Cardiac muscle cell (in vitro differentiated cells and primary cell): ENCODE measurements around the gene GJE1. TPM values are rescaled to one million over a fixed set of nuclear protein-coding genes. Genes with fewer than 3 reads are reported as not detected.
A peak's percentile ranks its signal among the peaks of the same experiment; 100 is the strongest.

Experiments
- DNase-seq, 2 donors: peaks; one replicate each; pipeline versions ENCODE4 v3.0.0 to v3.0.0-alpha.2; 2010 to 2017; ENCODE audit warnings: low read depth in 1 of 2, low spot score in 1 of 2
- H3K27ac ChIP-seq: fragments of 200-600 bp; sonication (generic); 2 replicates; pipeline ENCODE4 v1.5.1; 2016
- H3K27me3 ChIP-seq: fragments of 200-600 bp; sonication (generic); 2 replicates; pipeline ENCODE4 v1.6.0; 2016; ENCODE audit warnings: control low read depth
- H3K36me3 ChIP-seq: fragments of 200-600 bp; sonication (generic); 2 replicates; pipeline ENCODE4 v1.5.1; 2016; ENCODE audit warnings: control low read depth
- H3K4me1 ChIP-seq: fragments of 200-600 bp; sonication (generic); 2 replicates; pipeline ENCODE4 v1.8.1; 2017; ENCODE audit warnings: low read depth, mild to moderate bottlenecking, mixed run types
- H3K4me3 ChIP-seq: fragments of 200-600 bp; sonication (generic); 2 replicates; pipeline ENCODE4 v1.5.1; 2016; ENCODE audit warnings: mild to moderate bottlenecking
- H3K9me3 ChIP-seq: fragments of 200-600 bp; sonication (generic); 2 replicates; pipeline ENCODE4 v1.5.1; 2017; ENCODE audit warnings: low read depth, mild to moderate bottlenecking, control low read depth
- CTCF ChIP-seq: IDR thresholded peaks from 2 replicates; pipeline ENCODE4 v1.5.1; 2012; ENCODE audit warnings: low read depth, mild to moderate bottlenecking, low read length
- polyA plus RNA-seq: library from polyadenylated mRNA; unstranded; fragments of >200 nt; fragmentation: Nextera tagmentation; extraction: Ambion mirVana; gene quantifications from 2 replicates; pipeline ENCODE4 v1.2.1, GENCODE V29; 2016
- total RNA-seq: library from RNA; depleted of rRNA; stranded (reverse); fragments of >200 nt; gene quantifications from 2 replicates; pipeline ENCODE4 v1.2.3, GENCODE V29; 2016

Gene GJE1
- total and polyA plus RNA-seq, 2 experiments from 2014 or later: not detected

- H3K27ac ChIP-seq: peak within 1 kb of the TSS; percentile 69
- H3K27me3 ChIP-seq: no peaks in the 10 kb centered on the region
- peak; percentile 94 for TF ChIP-seq CTCF
- H3K4me3 ChIP-seq: peak within 1 kb of the TSS; percentile 64
- peak; percentile 98 to 100 for DNase-seq
- no peaks in the 10 kb centered on the region for H3K36me3 ChIP-seq
- H3K9me3 ChIP-seq: no peaks in the 10 kb centered on the region
- H3K4me1 ChIP-seq: peaks cover 3% of the 10 kb centered on the region
Measured at GRCh38 chr6:142146828-142147662, 14.3 kb downstream of the GJE1 start, which contains the start of the genes NMBR and VTA1. Gene NMBR, minus strand, starts transcription at chr6:142147122. Its CDS starts 58,464 bp downstream, at chr6:142088658. Gene VTA1, plus strand, starts transcription at chr6:142147263. Its CDS starts 25 bp downstream, at chr6:142147288.

GRCh38 chr6:142152746-142153145, 20.0 kb downstream of the GJE1 start:
- H3K4me3 ChIP-seq: no peak overlapping the region
- TF ChIP-seq CTCF: no peak
- peaks cover 2% of the 10 kb centered on the region for H3K4me1 ChIP-seq
- no peaks in the 10 kb centered on the region for H3K36me3 ChIP-seq
- H3K27ac ChIP-seq: no peak overlapping the region
- no peaks in the 10 kb centered on the region for H3K27me3 ChIP-seq
- peak in 1 of 2 donors; percentile 52 for DNase-seq
- H3K9me3 ChIP-seq: no peaks in the 10 kb centered on the region

GRCh38 chr6:142153196-142153595, 20.5 kb downstream of the GJE1 start:
- H3K27me3 ChIP-seq: no peaks in the 10 kb centered on the region
- no peak overlapping the region for H3K4me3 ChIP-seq
- TF ChIP-seq CTCF: no peak
- no peaks in the 10 kb centered on the region for H3K36me3 ChIP-seq
- H3K9me3 ChIP-seq: no peaks in the 10 kb centered on the region
- no peak for DNase-seq
- H3K27ac ChIP-seq: no peak overlapping the region
- H3K4me1 ChIP-seq: no peaks in the 10 kb centered on the region

GRCh38 chr6:142154336-142154735, 21.6 kb downstream of the GJE1 start:
- no peaks in the 10 kb centered on the region for H3K9me3 ChIP-seq
- DNase-seq: no peak
- H3K36me3 ChIP-seq: no peaks in the 10 kb centered on the region
- H3K27ac ChIP-seq: no peak overlapping the region
- H3K27me3 ChIP-seq: no peaks in the 10 kb centered on the region
- H3K4me1 ChIP-seq: no peaks in the 10 kb centered on the region
- TF ChIP-seq CTCF: no peak
- H3K4me3 ChIP-seq: no peak overlapping the region

GRCh38 chr6:142155091-142155490, 22.4 kb downstream of the GJE1 start:
- TF ChIP-seq CTCF: no peak
- Histone ChIP-seq H3K9me3 (no peaks in the 10 kb centered on the region), H3K36me3 (no peaks in the 10 kb centered on the region), H3K4me3 (no peak overlapping the region), H3K27ac (no peak overlapping the region), H3K27me3 (no peaks in the 10 kb centered on the region), H3K4me1 (no peaks in the 10 kb centered on the region)
- no peak for DNase-seq
